Gastrocnemius medialis (tissue), 4 donors: ENCODE data around the gene GCSAM.

Source experiments
- CTCF ChIP-seq, 5 experiments: fragments of 450-650 bp in 3 of 5; fragments of 200-600 bp in 2 of 5; sonication (generic) in 2 of 5; IDR thresholded peaks in 4 of 5; conservative IDR thresholded peaks in 1 of 5; 1 replicate in 4 of 5; 2 replicates in 1 of 5; pipeline ENCODE4 v1.5.1; 2016 to 2019; ENCODE audit warnings: antibody characterized with exemption in 5 of 5, mild to moderate bottlenecking in 3 of 5, moderate library complexity in 3 of 5
- POLR2A ChIP-seq, 2 donors: fragments of 450-650 bp; IDR thresholded peaks; one replicate each; pipeline ENCODE4 v1.6.1; 2017; ENCODE audit warnings: antibody characterized with exemption in 2 of 2, mild to moderate bottlenecking in 2 of 2, moderate library complexity in 2 of 2

GRCh38 chr3:112096176-112096575, 36.9 kb downstream of the GCSAM start:
- no peak for TF ChIP-seq CTCF (IDR thresholded peaks at IDR 0.05 in 4 of 5, conservative IDR thresholded peaks at IDR 0.05 in 1 of 5)
- no peak for TF ChIP-seq POLR2A (IDR thresholded peaks at IDR 0.05)
